HL-60 (cell line): ENCODE measurements around the gene TAAR1.
A peak's percentile ranks its signal among the peaks of the same experiment; 100 is the strongest.
"Not testable (repeated sequence)": the region's sequence is repeated elsewhere in the genome, so short reads cannot be mapped to it uniquely, and the experiment has no call there.

Source experiments
- DNase-seq, 2 experiments: peaks; one replicate each; pipeline ENCODE4 v3.0.0-alpha.2; 2010 to 2020; ENCODE audit warnings: low read depth in 1 of 2, low spot score in 1 of 2
- H3K27ac ChIP-seq: fragments of 250-450 bp; sonication (Bioruptor Pico); replicated peaks from 2 replicates; pipeline ENCODE4 v1.5.1; 2020; ENCODE audit warnings: mild to moderate bottlenecking, moderate library complexity
- H3K27me3 ChIP-seq: fragments of 250-450 bp; sonication (Bioruptor Pico); 2 replicates; pipeline ENCODE4 v1.5.1; 2021; ENCODE audit warnings: mild to moderate bottlenecking, moderate library complexity; ENCODE audit not compliant: insufficient read depth, poor library complexity, severe bottlenecking
- H3K4me3 ChIP-seq: replicated peaks from 2 replicates; pipeline ENCODE4 v1.5.1; 2011; ENCODE audit warnings: mild to moderate bottlenecking, control low read depth, low read length; ENCODE audit not compliant: insufficient read depth
- GABPA ChIP-seq: IDR thresholded peaks from 2 replicates; pipeline ENCODE4 v1.6.1; 2012; ENCODE audit warnings: low read depth
- POLR2AphosphoS5 ChIP-seq: IDR thresholded peaks from 2 replicates; pipeline ENCODE4 v1.6.1; 2012; ENCODE audit warnings: low read depth
- SPI1 ChIP-seq: IDR thresholded peaks from 2 replicates; pipeline ENCODE4 v1.6.1; 2012; ENCODE audit warnings: low read depth, mild to moderate bottlenecking, borderline replicate concordance
- TF ChIP-seq, protein P1 (sequence below): IDR thresholded peaks from 2 replicates; pipeline ENCODE4 v1.6.1; 2012; ENCODE audit warnings: low read depth; ENCODE audit not compliant: insufficient replicate concordance
- TF ChIP-seq, protein P2 (sequence below): IDR thresholded peaks from one replicate; pipeline ENCODE4 v1.5.1; 2011; ENCODE audit warnings: low read length, control low read depth, inconsistent platforms; ENCODE audit not compliant: insufficient read depth

TAAR1 gene

GRCh38 chr6:132604635-132605152 lies 54.3 kb downstream of the TAAR1 start:
- TF ChIP-seq GABPA (no peak), SPI1 (no peak), POLR2AphosphoS5 (no peak)
- TF ChIP-seq, protein P1, sequence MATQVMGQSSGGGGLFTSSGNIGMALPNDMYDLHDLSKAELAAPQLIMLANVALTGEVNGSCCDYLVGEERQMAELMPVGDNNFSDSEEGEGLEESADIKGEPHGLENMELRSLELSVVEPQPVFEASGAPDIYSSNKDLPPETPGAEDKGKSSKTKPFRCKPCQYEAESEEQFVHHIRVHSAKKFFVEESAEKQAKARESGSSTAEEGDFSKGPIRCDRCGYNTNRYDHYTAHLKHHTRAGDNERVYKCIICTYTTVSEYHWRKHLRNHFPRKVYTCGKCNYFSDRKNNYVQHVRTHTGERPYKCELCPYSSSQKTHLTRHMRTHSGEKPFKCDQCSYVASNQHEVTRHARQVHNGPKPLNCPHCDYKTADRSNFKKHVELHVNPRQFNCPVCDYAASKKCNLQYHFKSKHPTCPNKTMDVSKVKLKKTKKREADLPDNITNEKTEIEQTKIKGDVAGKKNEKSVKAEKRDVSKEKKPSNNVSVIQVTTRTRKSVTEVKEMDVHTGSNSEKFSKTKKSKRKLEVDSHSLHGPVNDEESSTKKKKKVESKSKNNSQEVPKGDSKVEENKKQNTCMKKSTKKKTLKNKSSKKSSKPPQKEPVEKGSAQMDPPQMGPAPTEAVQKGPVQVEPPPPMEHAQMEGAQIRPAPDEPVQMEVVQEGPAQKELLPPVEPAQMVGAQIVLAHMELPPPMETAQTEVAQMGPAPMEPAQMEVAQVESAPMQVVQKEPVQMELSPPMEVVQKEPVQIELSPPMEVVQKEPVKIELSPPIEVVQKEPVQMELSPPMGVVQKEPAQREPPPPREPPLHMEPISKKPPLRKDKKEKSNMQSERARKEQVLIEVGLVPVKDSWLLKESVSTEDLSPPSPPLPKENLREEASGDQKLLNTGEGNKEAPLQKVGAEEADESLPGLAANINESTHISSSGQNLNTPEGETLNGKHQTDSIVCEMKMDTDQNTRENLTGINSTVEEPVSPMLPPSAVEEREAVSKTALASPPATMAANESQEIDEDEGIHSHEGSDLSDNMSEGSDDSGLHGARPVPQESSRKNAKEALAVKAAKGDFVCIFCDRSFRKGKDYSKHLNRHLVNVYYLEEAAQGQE = no peak
- TF ChIP-seq, protein P2, sequence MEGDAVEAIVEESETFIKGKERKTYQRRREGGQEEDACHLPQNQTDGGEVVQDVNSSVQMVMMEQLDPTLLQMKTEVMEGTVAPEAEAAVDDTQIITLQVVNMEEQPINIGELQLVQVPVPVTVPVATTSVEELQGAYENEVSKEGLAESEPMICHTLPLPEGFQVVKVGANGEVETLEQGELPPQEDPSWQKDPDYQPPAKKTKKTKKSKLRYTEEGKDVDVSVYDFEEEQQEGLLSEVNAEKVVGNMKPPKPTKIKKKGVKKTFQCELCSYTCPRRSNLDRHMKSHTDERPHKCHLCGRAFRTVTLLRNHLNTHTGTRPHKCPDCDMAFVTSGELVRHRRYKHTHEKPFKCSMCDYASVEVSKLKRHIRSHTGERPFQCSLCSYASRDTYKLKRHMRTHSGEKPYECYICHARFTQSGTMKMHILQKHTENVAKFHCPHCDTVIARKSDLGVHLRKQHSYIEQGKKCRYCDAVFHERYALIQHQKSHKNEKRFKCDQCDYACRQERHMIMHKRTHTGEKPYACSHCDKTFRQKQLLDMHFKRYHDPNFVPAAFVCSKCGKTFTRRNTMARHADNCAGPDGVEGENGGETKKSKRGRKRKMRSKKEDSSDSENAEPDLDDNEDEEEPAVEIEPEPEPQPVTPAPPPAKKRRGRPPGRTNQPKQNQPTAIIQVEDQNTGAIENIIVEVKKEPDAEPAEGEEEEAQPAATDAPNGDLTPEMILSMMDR = no peak
- DNase-seq = no peak

GRCh38 chr6:132600900-132601299 lies 58.1 kb downstream of the TAAR1 start:
- DNase-seq, H3K27ac ChIP-seq, H3K4me3 ChIP-seq, H3K27me3 ChIP-seq: not testable (repeated sequence)

More at GRCh38 chr6:132604635-132605152, 54.3 kb downstream of the TAAR1 start:
- no peak overlapping the region for H3K27ac ChIP-seq
- H3K4me3 ChIP-seq = no peak overlapping the region
- H3K27me3 ChIP-seq = no peaks in the 10 kb centered on the region

GRCh38 chr6:132598473-132598872 lies 60.5 kb downstream of the TAAR1 start:
- peak in 1 of 2 experiments; percentile 7 for DNase-seq
- Histone ChIP-seq H3K4me3 (no peak overlapping the region), H3K27me3 (peaks cover 2% of the 10 kb centered on the region), H3K27ac (no peak overlapping the region)
- TF ChIP-seq, protein P1 = no peak
- TF ChIP-seq SPI1 = no peak
- TF ChIP-seq, protein P2 = peak; percentile 32
- no peak for TF ChIP-seq POLR2AphosphoS5
- TF ChIP-seq GABPA = no peak

DNA sequence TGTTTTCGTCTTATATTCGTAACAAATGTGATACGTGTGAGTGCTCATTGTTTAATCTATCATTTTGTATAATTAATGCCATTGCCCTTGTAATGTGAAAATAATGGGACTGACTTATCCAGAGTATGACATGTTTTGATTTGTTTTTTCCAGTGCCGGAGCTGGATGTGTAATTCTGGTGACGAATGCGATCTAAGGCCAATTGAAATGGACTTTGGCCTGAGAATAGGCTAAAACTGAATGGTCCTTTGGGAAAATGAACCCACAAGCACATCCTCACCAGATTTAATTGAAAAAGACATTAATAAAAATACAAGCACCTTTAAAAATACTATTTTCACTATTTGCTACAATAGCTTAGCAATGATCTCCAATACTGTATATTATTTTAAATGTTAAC lies 62.8 kb downstream of the TAAR1 start:
- no peak for DNase-seq
- no peak for TF ChIP-seq SPI1
- TF ChIP-seq, protein P1 = no peak
- TF ChIP-seq, protein P2 = no peak
- no peak for TF ChIP-seq GABPA
- TF ChIP-seq POLR2AphosphoS5 = no peak
- peaks cover 5% of the 10 kb centered on the region for H3K27me3 ChIP-seq
- H3K27ac ChIP-seq = no peak overlapping the region
- no peak overlapping the region for H3K4me3 ChIP-seq
